Measurements from ENCODE around the gene CCNB1IP1.

DNA sequence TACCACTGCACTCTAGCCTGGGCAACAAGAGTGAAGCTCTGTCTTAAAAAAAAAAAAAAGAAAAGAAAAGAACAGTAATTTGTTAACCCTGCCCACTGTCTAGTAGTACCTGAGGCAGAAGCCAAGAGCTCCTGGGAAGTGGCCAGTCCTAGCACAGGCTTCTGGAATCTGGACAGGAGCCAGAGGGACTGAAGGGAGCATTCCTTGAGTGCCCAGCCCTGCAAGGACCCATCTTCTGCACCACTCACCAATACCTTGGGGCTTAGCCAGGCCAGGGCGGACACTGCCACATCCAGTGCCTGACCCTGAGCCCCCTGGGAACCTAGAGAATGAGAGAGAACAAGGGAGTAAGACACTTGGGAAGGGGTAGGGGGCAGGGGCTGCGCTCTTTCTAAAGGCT, 44.1 kb upstream of the CCNB1IP1 start:
- TF ChIP-seq YY1 (IDR thresholded peaks at IDR 0.05; ENCODE audit: insufficient read depth, insufficient read length) (no peak), ZNF274 (IDR thresholded peaks at IDR 0.05; ENCODE audit: low read depth, low read length) (no peak)
